ENCODE data around the gene AMOTL2.
A peak's percentile ranks its signal among the peaks of the same experiment; 100 is the strongest.

AMOTL2 gene

DNA sequence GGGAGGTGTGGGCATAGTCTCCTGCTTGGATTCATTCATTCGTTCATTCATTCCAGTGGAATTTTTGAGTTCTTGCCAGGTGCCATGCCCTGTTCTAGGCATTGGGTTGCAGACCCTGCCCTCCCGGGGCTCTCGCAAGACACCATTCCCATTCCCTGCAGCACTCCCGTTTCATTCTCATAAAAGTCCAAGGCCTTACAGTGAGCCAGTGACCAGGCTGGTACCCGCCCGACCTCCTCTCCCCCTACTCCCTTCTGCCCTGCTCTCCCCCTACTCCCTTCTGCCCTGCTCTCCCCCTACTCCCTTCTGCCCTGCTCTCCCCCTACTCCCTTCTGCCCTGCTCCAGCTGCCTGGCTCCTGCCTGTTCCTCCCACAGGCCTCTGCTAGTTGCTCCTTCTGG lies 41.9 kb downstream of the AMOTL2 start:
- no peak overlapping the region for H3K4me3 ChIP-seq (ENCODE audit: low read depth, low read length)
- TF ChIP-seq CTCF (IDR thresholded peaks at IDR 0.05; ENCODE audit: low read depth, low read length) = no peak

- peak overlapping the region; percentile 8; the same call in 1 of the 2 replicates for H3K4me3 ChIP-seq (ENCODE audit: low read depth, low read length)
- TF ChIP-seq CTCF (IDR thresholded peaks at IDR 0.05; ENCODE audit: low read depth, low read length) = no peak
These were observed 42.4 kb downstream of the AMOTL2 start for GRCh38 chr3:134331811-134332199.

DNA sequence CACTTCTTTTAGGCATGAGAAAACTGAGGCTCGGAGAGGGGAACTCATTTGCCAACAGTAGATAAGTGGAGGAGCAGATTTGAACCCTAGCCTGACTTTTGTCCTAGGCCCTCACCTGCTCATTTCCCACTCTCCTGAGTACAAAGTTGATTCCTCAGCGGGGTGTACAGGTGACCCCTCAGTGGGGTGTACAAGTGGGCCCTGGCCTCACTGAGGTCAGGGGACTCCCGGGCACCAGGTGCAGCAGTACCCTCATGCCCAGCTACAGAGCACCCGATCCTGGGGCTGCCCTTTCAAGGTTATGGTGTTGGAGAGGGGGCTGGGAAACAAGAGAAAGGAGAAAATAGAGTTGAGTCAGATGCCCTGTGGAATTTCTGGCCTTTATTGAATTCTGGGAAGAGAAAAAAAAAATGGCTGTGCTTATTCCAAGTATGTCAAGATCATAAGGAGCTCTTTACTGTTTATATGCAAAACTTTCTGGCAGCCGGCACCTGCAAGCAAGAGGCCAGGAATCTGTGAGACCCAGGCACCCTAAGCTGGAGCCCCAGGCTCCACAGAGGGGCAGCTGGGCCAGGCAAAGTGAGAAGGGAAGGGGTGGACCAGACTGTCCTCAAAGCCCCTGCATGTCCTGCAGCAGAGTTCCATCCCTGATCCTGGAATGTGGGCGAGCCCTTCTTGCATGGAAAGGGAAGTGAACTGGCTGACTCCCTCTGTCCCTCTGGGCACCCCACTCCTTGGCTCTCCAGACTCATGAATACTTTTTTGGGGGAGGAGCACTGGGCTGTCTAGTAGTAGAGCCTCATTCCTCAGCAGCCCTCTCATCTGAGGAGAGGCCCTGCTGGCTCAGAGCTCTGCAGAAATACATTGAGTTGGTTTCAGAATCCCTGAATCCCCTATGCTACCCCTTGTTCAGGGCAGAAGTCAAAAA lies 43.1 kb downstream of the AMOTL2 start:
- peak overlapping the region; percentile 8; the same call in 1 of the 2 replicates for H3K4me3 ChIP-seq (ENCODE audit: low read depth, low read length)
- TF ChIP-seq CTCF (IDR thresholded peaks at IDR 0.05; ENCODE audit: low read depth, low read length) = no peak

- H3K4me3 ChIP-seq (ENCODE audit: low read depth, low read length) = no peak overlapping the region
- TF ChIP-seq CTCF (IDR thresholded peaks at IDR 0.05; ENCODE audit: low read depth, low read length) = no peak
These were observed 45.4 kb downstream of the AMOTL2 start for GRCh38 chr3:134328846-134329245.

GRCh38 chr3:134328147-134328591 lies 46.1 kb downstream of the AMOTL2 start:
- no peak overlapping the region for H3K4me3 ChIP-seq (ENCODE audit: low read depth, low read length)

GRCh38 chr3:134327594-134327975 lies 46.7 kb downstream of the AMOTL2 start:
- TF ChIP-seq CTCF (IDR thresholded peaks at IDR 0.05; ENCODE audit: low read depth, low read length) = no peak
- peak overlapping the region; percentile 1; the same call in 1 of the 2 replicates for H3K4me3 ChIP-seq (ENCODE audit: low read depth, low read length)

More at GRCh38 chr3:134328147-134328591, 46.1 kb downstream of the AMOTL2 start:
- TF ChIP-seq CTCF (IDR thresholded peaks at IDR 0.05; ENCODE audit: low read depth, low read length) = no peak

Data from WI38 (cell line).